NCI-H1092 (cell line): ENCODE data around the gene TOMM20L.
"Not testable (repeated sequence)": the region's sequence is repeated elsewhere in the genome, so short reads cannot be mapped to it uniquely, and the experiment has no call there.

Experiments used
- DNase-seq: peaks from one replicate; lab custom pipeline; 2025; lab: John Stamatoyannopoulos, UW

The TOMM20L gene

GRCh38 chr14:58395812-58396788 is at the start of gene TOMM20L:
Gene TOMM20L, plus strand, starts transcription at chr14:58395930. Its CDS starts 28 bp downstream, at chr14:58395958.
- DNase-seq, result peak; percentile 54

- no peak for DNase-seq
Observed at GRCh38 chr14:58353516-58354299, 42.0 kb upstream of the TOMM20L start.

- no peak for DNase-seq
Observed at GRCh38 chr14:58354808-58355207, 40.9 kb upstream of the TOMM20L start.

DNA sequence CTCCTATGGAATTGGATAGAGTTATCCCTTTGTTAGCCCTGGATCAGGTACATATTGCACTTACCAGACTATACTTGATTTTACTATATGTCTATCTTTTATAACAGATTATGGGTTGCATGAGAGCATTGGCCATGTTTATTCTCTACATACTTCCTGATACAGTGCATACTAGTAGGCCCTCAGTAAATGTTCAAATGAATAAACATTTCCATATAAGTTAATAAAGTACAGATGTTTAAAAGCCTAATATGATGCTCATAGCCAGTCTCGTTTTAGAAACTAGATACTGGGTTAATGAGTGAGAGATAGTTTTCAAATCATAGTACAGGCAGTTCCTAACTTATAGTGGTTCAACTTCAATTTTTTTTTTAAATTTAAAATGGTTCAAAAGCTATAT is 39.5 kb upstream of the TOMM20L start:
- DNase-seq, result no peak

- DNase-seq, result not testable (repeated sequence)
Observed at GRCh38 chr14:58362272-58362671, 33.5 kb upstream of the TOMM20L start.

DNA sequence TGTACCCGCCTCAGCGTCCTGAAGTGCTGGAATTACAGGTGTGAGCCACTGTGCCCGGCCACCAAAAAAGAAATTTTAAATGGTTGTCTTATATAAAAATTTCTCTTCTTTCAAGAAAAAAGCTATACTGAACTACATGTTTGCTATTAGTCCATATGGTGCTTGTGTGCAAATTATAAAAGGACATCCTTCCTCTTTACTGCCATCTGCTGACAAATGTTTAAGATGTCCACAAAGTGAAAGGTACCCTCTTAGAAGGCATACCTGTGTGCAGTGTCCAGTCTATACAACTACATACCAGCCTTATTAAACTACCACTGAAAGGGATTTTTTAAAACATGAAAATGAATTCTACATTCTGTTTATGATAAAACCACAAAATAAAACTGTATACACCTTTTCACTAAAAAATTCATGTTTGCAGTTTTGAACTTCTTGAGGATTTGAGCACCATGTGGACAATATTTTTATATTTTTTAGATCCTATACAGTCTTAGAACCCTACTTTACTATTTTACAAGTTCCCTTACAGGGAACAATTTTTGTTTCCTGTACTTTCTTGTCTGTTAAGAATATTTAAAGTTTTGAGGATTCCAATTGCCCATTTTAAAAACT is 32.8 kb upstream of the TOMM20L start:
- DNase-seq, result peak; percentile 4

DNA sequence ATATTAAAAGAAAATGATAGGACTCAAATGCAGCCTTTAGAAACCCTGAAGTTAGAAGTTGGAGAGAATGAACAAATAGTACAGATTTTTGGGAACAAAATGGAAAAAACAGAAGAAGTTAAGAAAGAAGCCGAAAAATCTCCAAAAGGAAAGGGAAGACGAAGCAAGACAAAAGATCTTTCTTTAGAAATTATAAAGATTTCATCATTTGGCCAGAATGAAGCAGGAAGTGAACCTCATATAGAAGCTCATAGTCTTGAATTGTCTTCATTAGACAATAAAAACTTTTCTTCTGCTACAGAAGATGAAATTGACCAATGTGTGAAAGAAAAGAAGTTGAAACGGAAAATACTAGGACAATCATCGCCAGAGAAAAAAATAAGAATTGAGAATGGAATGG is 31.4 kb upstream of the TOMM20L start:
- DNase-seq, result no peak

- no peak for DNase-seq
Observed at GRCh38 chr14:58367296-58367695, 28.4 kb upstream of the TOMM20L start.

DNA sequence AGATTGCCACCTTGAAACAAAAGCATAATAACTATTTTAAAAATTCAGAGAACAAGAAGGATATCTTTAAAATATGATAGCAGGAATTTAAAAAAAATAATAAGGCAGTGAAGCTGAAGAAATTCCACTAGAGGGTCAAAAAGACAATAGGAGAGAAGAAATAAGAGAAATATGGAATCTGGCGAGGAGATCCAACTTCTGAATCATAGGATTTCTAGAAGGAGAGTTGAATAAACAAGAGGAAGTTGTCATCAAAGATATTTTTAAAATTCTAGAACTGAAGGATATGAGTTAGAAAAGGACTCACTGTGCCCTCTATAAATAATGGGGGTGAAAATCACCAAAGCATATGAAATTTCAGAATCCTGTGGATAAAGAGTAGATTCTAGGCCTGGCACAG is 26.8 kb upstream of the TOMM20L start:
- no peak for DNase-seq

- no peak for DNase-seq
Observed at GRCh38 chr14:58376791-58377190, 18.9 kb upstream of the TOMM20L start.

DNA sequence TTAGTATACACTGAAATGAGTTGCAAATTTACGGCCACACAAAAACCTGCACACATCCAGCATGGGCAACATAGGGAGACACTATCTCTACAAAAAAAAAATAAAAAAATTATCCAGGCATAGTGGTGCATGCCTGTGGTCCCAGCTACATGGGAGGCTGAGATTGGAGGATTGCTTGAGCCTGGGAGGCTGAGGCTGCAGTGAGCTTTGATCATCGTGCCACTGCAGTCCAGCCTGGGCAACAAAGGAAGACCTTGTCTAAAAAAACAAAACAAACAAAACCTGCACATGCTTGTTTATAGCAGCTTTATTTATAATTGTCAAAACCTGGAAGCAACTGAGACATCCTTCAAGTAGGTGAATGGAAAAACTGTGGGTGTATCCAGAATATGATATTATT is 4.9 kb upstream of the TOMM20L start:
- DNase-seq, result no peak

DNA sequence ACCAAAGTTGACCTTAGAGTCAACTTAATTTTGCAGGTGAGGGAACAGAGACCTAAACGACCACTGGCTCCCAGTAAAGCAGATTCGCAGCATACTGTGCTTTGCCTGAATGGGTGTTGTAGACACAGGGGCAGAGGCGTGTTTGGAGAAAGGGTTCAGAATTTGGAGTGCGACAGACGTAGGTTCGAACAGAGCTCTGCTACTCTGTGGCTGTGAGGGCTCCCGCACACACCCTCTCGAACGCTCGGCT is 243 bp upstream of the TOMM20L start:
- DNase-seq, result no peak

DNA sequence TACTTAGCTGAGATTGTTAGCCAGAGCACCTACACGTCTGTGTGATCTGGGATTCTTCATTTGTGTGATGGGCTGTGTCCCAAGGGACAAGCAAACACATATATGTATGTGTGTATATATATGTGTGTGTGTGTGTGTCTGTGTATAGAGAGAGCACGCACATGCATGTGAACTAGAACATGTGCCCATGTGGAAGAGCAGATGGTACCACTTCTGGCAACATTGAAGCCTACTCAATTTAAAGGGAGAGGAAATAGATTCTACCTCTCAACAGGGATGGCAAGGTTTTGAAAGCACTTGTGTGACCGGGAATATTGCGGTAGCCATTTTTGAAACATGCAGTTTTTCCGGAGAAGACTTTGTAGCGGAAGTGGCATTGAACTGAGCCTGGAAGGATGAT is 1.4 kb downstream of the TOMM20L start:
- no peak for DNase-seq

- no peak for DNase-seq
Observed at GRCh38 chr14:58398495-58398894, 2.8 kb downstream of the TOMM20L start.

GRCh38 chr14:58398895-58399294 is 3.2 kb downstream of the TOMM20L start:
- DNase-seq, result no peak

- DNase-seq, result no peak
Observed at GRCh38 chr14:58401587-58401986, 5.9 kb downstream of the TOMM20L start.

DNA sequence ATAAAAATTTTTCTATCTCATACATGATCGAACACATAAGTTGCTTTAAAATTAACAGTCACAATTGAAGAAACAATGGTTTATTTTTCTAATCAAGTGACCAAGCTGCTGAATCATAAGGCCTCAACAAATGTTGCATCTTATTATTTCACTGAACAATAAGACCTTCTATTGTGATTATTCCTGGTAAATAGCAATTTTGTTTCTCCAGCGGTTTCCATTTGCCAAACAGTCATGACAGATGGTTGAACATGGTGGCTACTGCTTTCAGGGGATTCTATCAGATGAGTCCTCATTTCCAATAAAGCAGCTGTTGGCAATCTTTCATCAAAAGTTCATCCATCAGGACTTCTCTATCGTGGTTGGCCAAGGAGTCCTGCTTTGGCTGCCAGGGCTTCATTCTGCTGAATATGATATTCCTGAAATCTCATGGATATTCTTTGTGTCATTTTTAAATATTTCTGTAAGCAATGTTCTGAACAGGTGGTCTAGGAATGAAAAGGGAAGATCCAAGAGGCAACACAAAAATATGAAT is 13.0 kb downstream of the TOMM20L start:
- DNase-seq, result no peak

- DNase-seq, result no peak
Observed at GRCh38 chr14:58414845-58415244, 19.1 kb downstream of the TOMM20L start.

DNA sequence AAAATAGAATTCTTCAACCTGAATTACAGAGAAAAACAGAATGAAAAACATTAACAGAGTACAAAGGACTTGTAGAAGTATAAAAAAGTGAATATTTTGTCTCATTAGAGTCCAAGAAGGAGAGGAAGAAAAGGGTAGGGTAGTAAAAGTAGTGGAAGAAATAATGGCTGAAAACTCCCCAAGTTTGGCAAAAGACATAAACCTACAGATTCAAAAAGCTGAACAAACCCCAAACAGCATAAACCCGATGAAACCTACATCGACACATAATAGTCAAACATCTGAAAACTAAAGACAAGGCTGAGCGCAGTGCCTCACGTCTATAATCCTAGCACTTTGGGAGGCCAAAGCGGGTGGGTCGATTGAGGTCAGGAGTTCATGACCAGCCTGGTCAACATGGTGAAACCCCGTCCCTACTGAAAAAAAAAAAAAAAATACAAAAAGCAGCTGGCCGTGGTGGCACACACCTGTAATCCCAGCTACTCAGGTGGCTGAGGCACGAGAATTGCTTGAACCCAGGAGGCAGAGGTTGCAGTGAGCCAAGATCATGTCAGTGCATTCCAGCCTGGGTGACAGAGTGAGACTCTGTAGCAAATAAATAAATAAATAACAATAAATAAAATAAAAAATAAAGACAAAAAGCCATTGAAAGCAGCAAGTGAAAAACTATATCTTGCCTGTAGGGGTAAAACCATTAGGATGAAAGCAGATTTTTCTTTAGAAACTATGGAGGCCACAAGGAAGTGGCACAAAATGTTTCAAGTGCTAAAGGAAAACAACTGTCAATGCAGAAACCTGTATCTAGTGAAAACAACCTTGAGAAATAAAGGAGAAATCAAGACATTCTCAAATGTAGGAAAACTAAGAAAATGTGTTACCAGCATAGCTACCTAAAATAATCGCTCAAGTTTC is 20.2 kb downstream of the TOMM20L start:
- DNase-seq, result no peak

DNA sequence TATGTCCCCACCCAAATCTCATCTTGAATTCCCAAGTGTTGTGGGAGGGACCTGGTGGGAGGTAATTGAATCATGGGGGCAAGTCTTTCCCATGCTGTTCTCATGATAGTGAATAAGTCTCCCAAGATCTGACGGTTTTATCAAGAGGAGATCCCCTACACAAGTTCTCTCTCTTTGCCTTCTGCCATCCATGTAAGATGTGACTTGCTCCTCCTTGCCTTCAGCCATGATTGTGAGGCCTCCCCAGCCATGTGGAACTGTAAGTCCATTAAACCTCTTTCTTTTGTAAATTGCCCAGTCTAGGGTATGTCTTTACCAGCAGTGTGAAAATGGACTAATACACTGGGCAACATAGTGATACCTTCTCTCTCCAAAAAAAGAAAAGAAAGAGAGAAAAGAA is 21.2 kb downstream of the TOMM20L start:
- DNase-seq, result not testable (repeated sequence)

- peak; percentile 58 for DNase-seq
Observed at GRCh38 chr14:58426670-58427280, 31.0 kb downstream of the TOMM20L start.
